ENCODE data around the gene TCEAL9.
A peak's percentile ranks its signal among the peaks of the same experiment; 100 is the strongest.
"Not testable (repeated sequence)": the region's sequence is repeated elsewhere in the genome, so short reads cannot be mapped to it uniquely, and the experiment has no call there.

The TCEAL9 gene, protein sequence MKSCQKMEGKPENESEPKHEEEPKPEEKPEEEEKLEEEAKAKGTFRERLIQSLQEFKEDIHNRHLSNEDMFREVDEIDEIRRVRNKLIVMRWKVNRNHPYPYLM

DNA sequence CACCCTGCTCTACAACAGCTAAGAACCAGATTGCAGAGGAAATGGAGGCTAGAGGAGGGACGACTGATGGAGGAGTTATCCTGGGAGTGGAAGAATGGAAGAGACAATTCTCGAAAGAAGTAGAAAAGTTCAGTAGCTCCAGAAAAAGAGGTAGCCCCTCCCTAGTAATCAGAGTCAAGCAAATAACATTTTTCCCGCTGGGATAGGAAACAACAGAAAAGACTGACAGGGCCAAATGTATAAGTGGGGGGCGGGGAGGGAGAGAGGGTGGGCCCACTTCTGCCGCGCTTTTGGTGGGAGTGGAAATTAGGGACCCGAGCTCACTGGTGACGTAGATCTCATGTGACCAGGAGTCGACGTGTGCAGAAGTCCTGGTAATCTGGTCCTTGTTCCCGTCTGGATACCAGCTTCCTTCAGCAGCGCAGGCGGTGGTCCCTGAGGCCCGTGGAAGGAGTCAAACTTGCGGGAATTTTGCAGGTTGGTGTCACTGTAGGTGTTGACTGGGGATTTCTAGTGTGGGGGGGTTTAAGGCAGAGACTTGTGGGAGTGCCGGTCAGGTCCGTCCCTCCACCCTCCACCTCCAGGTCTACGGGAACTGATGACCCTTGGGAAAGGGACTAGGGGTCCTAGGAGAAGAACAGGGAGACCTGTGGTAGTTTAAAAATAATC is at the start of gene TCEAL9:
TCEAL9 (plus strand) TSS at position 377 of the 669 bp plus-strand sequence. CDS start 1,179 bp downstream, outside the sequence.
- DNase-seq (ENCODE audit: low read depth), result no peak

DNA sequence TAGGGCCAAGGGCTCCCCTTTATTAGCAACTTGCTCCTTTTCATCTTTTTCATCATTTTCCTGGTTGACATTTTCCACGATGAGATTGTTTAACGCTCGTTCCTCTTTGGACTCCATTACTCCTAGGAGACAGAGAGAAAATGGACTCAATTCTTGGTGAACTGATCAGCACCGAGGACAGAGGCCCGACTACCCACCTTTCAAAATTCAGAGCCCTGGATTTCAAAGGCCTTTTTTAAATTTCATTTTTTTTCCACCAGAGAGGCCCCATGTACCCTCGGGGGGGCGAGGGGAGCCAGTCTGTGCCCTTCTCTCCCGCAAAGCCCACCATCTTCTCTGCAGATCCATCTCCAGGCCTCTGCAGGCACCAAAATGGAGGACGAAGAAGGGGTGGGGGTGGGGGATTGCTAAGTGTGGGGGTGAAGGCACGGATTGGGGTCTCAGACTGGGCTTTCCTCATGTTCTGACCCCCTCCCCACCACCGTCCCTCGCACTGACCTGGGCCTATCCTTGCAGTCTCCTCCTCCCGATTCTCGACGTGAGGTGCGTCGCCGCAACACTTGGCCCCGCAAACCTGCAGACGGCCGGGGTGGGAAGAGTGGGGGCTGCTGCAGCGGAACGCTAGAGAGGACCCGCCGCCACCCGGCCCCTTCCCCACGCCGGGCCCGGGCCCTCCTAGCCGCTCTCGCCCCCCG is 46.3 kb upstream of the TCEAL9 start:
- no peak for DNase-seq (ENCODE audit: low read depth)

DNA sequence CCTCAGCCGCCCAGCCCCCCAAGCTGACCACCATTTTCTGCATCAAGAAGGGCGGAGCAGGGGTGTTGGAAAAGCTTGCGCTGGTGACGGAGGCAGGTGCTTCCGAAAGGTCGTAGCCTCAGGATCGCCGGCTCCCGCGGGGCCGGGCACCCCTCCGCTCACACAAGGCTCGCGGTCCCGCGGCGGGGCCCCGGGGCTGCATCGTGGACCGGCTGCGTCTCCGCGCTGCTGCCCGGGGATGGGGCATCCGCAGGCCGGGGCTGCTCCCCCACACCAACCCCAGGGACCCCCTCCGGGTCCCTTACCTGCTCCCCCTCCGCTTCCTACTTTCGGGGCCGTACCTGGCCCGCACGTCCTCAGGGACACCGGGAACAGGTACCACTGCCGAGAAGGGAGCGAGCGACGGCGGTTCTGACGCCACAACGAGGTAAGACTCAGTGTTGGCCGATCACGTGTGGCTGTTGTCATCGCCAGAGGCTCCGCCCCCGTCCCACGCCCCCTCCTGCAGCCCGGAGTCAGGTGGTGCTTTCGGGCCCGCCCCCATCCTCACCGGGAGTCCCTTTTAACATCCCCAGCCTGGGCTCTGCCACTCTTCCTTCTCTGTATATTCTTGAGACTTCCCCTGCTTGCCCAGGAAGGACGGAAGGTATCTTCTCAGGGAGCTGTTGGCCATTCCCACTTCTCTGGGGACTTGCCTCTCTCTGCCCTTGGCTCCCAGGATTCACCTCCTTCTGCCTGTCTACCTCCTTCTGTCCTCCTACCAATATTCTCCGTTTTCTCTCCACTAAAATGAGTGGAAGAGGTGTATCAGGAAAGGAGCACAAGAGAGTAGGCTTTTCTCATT is 45.5 kb upstream of the TCEAL9 start, which contains the start of gene BEX2:
BEX2 (minus strand) TSS at position 436 of the 844 bp plus-strand sequence. CDS start 1,014 bp downstream, outside the sequence.
- DNase-seq (ENCODE audit: low read depth), result peak; percentile 72

DNA sequence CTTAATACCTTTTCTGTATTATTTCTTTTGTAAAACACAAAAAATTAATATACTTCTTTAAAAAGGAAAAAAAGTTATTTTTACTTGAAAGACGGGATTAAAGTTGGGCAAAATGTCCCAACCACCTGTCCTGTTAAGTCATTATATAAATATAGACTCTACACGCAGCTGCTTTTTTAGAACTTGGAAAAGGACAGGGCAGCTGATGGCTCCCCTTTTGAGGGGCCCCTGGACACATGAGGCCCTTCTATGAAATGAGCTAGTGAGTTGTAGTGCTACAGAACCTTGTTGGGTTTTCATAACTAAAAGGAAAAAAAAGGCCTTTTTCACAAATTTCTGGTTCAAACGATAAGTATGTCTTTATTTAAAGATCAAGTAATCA is 44.9 kb upstream of the TCEAL9 start:
- DNase-seq (ENCODE audit: low read depth), result no peak

DNA sequence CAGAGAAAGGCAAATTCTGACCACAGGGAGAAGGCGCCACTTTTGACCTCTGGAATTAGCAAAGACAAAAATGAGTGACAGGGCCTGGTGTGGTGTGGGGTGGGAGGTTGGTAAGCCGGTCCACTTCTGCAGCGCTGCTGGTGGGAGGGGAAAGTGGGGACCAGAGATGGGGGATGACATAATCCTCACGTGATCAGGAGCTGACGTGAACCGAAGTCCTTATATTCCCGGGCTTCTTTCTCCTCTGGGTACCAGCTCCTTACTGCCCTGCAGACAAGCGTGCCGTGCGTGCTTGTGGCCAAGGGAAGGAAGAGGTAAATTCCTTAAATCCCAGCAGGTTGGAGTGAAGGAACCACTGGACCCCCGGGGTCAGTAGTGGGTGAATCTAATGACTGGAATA is 26.3 kb upstream of the TCEAL9 start, which contains the start of gene TCEAL7:
TCEAL7 (plus strand) TSS at position 249 of the 400 bp plus-strand sequence. CDS start 1,165 bp downstream, outside the sequence.
- no peak for DNase-seq (ENCODE audit: low read depth)

DNA sequence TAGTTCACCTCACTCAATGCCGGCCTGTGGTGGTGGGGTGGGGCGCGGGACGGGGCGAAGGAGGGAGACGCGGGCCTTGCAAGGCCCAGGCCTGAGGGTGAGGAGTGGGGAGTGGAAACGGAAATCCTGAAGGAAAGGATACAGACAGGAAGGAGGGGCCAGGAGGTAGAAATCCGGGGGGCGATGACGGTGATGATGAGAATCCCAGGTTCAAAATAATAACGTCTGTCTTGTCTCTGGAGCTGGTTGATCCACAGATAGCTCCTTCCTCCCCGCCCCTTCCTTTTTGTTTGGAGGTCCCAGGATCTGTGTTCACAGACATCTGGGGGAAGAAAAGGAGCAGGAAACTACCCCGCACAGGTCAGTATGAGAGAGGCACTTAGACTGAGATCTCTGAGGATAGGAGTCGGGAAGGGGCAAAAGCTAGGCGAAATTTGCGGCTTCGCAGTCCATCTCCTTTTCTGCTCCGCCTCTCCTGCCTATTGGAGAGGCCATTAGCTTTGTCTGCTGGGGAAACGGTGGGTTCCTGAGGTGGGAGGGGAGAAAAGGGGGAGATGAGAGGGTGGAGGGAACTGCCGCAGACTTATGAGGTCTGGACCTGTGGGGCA is 25.5 kb upstream of the TCEAL9 start:
- no peak for DNase-seq (ENCODE audit: low read depth)

DNA sequence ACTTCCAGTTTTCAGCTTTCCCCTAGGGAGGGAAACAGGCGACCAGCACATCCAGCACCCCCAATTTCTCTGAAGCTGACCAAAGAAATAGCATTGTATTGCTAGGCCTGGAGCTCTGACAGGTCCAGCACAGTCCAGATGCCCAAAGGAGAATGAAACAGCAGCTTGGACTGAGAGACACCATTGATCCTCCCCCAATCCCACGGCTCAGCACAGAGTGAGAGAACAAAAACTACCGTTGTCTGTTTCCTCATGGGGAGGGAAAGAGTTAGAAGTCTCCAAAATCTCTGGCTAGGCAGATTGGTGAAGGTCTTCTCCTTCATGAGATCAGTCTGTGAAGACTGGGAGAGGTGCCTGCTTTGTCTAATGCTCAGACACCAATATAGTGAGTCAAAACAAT is 17.6 kb upstream of the TCEAL9 start:
- DNase-seq (ENCODE audit: low read depth), result no peak

DNA sequence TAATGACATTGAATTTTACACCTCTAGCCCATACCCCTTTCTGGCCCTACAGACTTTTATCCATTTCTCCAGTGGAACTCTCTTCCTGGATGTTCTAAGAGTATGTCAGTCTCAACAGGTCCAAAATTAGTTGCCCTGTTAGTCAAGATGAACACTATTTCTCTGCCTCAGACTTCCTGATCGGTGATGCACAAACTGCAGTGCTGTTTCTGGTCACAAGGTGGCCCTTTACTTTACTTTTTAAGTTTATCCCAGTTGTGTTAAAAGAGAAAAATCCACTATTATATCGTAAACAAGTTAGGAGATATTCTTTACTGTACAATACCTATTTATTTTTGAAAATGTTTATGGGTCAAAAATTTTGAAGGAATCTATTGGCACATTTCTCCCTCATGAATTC is 13.2 kb upstream of the TCEAL9 start:
- no peak for DNase-seq (ENCODE audit: low read depth)

DNA sequence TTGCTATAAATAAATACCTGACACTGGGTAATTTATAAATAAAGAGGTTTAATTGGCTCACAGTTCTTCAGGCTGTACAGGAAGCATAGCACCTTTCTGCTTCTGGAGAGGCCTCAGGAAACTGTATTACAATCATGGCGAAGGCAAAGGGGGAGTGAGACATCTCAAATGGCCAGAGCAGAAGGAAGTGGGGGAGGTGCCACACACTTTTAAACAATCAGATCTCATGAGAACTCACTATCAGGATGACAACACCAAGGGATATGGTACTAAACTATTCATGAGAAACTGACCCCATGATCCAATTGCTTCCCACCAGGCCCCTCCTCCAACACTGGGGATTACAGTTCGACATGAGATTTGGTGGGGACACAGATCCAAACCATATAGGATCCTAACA is 11.7 kb upstream of the TCEAL9 start:
- no peak for DNase-seq (ENCODE audit: low read depth)

DNA sequence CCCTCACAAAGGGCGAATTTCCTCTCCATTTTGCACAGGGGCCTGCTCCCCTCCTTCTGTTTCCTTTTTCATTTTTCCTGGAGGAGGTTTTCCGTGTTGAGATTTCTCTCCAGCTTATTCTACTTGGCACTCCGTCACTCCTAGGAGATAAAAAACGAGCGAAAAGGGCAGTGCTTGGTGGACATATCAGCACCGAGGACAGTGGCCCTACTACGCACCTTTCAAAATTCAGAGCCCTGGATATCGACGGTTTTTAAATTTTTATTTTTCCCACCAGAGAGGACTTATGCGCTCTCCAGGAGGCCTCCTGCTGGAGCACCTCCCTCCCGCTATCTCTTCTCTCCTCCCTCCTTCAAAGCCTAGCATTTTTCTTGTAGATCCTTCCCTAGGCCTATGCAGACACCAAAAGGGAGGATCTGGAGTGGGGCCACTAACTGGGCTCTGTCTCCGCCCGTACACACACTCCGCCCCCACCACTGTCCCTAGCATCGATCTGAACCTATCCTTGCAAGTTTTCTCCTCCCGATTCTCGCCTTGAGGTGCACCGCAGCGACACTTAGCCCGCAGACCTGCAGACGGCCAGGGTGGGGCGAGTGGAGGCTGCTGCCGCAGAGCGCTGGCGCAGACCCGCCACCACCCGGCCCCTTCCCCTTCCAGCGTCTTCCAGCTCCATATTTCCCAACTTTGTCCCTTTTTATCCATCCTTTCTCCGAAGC is 8.5 kb upstream of the TCEAL9 start:
- no peak for DNase-seq (ENCODE audit: low read depth)

DNA sequence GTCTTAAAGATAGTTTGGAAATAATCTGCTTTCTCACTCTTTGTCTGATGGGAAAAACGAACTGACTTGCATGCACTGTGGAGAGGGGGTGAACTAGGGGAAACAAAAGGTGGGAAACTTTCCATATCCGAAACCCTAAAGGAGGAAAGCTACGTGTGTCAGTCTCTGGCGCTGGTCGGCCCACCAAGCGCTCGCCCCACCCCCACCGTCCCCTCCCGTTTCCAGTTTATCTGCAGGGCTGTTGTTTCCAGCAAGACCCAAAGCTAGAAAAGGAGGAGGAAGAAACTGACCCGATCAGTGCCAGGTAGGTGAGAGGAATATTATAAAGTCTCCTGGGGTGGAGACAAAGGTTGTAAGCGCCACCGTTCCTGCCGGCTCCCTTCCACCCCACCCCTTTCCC is 552 bp downstream of the TCEAL9 start:
- DNase-seq (ENCODE audit: low read depth), result no peak

DNA sequence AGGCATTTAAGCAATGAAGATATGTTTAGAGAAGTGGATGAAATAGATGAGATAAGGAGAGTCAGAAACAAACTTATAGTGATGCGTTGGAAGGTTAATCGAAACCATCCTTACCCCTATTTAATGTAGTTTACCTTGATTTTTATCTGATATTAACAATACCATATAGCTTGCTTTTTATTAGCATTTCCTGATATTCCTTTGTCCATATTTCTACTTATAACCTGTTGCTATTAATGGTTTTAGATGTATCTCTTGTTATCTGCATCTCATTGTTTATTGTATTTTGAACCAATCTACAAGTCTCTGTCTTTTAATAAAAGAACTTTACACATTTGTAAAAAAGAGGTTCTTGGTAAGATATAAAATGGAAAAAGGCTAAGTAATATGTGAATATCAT is 1.6 kb downstream of the TCEAL9 start:
- DNase-seq (ENCODE audit: low read depth), result no peak

DNA sequence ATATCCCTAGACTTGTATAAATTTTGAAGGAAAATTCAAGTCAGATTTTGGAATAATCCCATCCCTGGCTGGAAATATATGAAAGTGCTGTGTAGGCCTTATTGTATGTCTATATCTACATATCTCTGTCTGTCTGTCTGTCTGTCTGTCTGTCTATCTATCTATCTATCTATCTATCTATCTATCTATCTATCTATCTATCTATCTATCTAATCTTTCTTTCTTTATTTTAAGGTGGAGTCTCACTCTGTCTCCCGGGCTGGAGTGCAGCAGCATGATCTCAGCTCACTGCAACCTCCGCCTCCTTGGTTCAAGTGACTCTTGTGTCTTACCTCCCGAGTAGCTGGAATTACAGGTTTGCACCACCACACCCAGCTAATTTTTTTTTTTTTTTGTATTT is 3.3 kb downstream of the TCEAL9 start:
- DNase-seq (ENCODE audit: low read depth), result not testable (repeated sequence)

DNA sequence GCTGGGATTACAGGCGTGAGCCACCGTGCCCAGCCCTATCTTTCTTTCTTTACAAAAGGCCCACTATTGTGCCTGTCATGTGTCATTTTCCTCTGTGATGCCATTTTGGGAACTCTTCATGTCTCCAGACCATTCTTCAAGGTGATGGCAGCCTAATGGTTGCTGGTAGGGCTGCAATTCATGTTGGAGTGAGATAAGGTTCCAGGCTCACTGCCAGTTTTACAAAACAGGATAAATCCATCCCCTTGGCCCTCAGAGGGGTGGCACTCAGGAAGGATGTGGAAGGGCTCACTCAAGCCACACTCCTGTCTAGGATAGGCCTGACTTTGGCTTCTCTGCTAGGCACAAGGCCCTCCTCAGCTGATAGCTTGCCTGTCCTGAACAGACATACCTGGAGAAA is 3.8 kb downstream of the TCEAL9 start:
- DNase-seq (ENCODE audit: low read depth), result no peak

DNA sequence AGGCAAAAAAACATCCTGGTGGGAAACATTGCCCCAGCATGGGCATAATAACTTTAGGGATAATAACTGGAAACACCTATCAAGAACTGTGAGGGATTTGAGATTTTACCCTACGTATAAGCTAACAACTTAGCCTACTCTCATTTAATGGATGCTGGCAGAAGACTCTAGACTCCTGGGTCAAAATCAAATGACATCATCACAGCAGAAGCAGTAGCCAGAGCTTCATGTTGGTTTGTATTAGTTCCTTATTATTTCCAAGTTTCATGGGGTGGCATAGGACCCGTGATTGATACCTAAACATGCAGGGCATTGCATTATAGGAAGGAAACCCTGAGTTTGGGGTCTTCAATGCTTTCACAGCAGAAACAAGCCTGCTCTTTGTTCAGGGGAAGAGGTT is 4.6 kb downstream of the TCEAL9 start:
- no peak for DNase-seq (ENCODE audit: low read depth)

DNA sequence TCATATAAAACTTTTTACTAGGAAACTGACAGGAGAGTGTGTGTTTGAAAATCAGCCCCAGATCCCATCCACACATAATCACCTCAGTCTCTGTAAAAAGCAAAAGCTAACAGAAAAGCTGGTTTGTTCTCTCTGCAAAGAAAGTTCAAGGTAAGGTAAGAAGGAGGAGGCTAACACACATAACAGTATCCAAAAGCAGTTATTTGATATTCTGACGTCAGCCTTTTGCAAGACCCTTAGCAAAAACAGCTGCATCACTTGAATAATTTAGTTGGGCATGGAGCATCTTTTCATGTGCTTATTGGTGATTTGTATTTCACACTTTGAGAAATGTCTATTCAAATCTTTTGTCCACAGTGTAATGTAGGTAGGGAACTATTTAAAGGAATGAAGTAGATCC is 5.5 kb downstream of the TCEAL9 start:
- no peak for DNase-seq (ENCODE audit: low read depth)

DNA sequence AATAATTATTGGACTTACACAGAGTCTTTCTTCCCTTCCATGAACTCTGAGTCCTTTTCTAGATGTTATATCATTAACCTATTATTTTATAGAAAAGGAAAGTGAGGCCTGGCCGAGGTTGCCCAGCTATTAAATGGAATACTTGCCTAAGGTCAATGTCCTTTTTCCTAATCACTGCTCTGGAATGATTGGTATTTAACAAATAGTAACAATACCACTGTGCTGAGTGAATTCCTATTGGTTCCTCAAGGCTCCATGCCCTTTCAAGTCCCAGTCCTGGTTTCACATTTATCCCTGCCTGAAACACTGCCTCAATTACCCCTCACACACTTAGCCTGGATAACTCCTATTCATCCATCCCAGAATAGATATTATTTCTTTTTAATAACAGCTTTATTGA is 6.2 kb downstream of the TCEAL9 start:
- no peak for DNase-seq (ENCODE audit: low read depth)

DNA sequence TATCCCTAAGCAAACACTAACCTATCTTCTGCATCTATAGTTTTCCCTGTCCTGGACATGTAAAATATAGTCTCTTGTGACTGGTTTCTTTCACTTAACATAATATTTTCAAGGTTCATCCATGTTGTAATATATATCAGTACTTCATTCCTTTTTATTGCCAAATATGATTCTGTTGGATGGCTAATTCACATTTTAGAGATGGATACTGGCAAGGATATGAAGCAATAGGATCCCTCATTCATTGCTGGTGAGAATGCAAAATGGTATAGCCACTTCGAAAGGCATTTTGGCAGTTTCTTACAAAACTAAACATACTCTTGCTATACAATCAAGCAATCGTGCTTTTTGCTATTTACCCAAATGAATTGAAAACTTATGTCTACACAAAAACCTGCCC is 6.7 kb downstream of the TCEAL9 start:
- DNase-seq (ENCODE audit: low read depth), result no peak

DNA sequence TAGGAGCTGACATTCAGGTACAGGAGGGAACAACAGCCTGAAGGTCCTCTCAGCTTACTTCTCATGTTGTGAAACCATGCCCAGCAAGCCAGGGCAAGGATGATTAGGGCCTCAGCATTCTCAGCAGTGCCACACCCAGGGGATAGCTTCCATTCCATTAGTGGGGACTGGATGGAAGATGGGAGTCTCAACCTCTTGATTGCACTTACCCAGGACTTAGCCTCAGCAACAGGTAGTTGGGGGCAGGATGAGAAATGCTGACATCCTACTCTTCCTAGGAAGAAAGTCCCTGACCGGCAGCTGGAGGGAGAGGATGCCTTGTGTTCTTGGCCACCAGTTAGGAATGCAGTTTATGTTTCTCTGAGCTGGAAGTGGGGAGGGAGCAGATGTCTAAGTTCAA is 11.2 kb downstream of the TCEAL9 start:
- DNase-seq (ENCODE audit: low read depth), result no peak

DNA sequence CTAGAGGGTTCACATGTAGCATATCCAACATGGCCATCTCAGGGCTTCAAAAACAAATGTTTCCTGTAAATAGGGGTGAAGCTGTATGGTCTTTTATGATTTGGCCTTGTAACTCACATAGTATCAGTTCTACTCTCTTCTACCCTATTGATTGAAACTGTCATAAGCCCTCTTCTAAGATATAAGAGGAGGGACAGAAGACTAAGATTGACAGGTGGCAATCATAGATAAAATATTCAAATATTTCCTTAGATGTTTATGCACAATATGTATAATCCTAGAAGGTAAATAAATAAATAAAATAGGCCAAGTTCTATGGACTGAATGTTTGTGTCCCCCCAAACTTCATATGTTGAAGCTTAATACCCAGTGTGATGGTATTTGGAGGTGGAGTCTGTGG is 13.2 kb downstream of the TCEAL9 start:
- no peak for DNase-seq (ENCODE audit: low read depth)

DNA sequence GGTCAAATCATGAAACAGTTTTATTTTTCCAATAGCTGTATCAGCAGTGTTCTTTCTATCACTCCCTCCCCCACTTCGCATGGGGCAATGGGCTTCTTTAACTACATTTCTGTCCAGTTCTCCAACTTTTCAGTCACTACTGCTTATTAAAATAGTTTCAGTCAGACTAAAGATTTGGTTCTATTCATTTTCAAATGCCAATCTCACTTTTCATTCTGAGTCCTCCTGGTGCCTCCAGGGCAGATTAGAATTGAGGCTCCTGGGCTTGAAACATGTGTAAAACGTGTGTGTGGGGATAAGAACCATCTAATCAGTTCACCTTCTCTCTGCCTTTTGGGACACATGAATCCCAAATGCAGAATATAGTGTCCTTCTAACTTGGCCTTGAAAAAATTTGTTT is 16.6 kb downstream of the TCEAL9 start:
- DNase-seq (ENCODE audit: low read depth), result no peak
